GM18517 (cell line): Measurements from ENCODE around the gene CEP112.

Experiments
- ATAC-seq: cut with Tn5 transposase; IDR thresholded peaks from one replicate; pipeline ENCODE4 v1.9.1; 2021; ENCODE audit warnings: mild to moderate bottlenecking, moderate library complexity; ENCODE audit not compliant: unreplicated experiment

CEP112 gene

DNA sequence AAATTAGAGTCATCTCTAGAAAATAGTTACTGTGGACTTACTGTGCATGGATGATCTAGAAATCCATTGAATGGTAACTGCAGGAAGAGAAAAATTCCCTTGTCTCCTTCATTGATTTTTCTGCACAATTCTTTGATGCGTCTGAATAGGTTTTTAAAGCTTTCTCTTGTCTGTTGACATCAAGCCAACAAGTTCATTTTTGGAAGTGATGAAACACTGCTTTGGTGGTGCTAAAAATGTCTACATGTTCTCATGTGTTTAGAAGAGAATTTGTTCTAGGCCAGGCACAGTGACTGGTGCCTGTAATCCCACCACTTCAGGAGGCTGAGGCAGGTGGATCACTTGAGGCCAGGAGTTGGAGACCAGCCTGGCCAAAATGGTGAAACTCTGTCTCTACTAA is 573.4 kb downstream of the CEP112 start:
- no peak for ATAC-seq

DNA sequence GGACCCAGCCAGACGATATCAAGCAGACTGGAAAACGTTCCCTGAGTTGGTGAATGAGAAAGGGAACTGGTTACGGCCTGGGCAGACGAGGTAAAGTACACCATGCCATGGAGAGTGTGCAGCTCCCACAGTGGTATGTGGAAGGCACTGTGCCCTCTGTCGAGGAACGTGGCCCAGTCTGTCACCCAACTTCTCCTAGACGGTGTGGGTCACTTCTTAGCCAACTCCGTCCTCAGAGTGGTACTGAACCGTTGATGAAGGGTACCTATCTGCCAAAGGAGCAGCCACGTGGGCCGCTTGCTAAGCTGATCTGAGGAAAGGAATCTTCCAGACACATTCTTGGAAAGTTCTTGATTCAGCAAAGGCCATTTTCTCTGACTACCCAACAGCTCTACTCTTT is 574.4 kb downstream of the CEP112 start:
- ATAC-seq, result no peak

DNA sequence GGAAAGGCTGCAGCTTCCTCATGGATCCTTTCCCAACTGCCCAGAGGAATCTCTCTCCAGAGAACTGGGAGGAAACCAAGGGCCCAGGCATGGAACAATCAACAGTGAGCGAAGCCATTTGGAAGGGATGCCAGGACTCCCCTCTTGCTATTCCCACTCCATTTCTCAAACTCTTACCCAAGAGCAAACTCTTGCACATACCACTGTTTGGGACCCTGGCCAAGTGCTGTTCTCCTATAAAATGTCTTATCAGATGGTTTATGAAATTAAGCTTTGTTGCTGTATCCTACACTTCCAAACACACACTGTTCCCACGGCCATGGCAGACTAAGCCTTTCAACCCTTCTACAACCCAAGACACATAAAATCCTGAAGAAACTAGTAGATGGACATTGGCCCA is 582.2 kb downstream of the CEP112 start:
- no peak for ATAC-seq

DNA sequence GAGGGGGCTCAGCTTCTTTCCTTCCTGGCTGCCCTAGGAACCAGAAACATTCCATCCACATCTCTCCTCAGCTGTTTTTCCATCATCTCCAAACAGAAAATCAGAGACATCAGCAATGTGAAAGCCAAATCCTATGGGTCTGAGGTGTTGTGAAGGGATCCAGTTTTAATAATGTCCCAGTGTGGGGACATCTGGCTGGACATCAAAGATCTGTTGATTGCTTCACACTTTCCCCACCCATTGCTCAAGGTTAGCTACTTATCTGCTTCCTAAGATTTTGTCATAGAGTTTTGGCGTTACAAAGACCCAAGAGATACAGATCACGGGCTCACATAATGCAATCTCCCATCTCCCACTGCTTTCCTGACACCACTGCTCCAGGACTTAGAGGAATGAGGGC is 582.6 kb downstream of the CEP112 start:
- ATAC-seq, result no peak

DNA sequence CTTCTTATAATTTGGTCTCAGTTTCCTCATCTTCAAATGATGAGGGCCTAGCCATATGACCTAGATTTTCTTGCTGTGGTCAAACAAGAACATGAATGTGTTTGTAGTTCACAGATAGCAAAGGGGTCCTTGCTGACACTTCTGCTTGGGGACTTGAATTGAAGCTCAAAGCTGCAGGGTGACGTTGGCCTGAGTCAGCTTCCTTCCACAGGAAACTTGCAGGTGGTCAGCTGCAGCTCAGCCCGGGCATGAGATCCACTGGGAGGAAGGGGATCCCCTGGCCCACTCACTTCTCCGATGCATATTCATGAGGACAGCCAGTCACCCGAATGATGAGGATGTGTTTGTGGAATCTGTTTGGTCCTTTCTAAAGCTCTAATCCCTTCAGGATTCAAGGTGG is 587.9 kb downstream of the CEP112 start:
- no peak for ATAC-seq

DNA sequence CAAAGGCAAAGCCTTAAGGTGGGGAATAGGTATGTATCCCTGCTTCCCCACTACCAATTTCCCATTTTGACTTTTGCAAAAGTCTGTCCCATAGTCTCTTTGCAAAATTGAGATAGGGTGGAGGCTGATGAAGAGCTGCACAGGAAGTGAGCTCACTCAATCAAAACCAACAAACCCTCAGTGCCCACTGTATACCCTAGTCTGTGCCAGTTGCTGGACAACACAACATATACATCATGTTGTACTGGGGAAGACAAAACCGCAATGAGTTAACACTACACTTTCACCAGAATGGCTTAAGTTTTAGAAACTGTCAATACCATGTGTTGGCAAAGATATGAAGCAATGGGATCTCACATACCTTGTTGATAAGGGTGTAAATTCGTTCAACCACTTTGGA is 590.1 kb downstream of the CEP112 start:
- ATAC-seq, result no peak

DNA sequence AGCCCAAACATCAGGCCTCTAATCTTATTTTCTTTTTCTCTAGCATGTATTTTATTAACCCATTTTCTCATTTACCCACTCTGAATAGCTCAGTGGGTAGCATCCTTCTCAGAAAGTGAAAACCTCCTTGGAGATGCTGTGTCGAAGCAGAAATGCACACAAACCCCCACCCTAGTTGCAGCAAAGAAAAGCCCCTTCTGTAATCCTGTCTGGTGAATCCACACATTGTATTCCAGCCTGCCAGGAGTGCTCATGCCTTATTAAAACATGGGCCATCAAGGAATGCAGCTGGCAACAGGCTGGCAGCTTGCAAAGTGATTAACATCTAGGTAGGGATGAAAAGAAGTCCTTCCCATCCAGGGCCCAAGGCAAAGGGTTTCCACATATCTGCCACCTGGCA is 590.8 kb downstream of the CEP112 start:
- ATAC-seq, result no peak

DNA sequence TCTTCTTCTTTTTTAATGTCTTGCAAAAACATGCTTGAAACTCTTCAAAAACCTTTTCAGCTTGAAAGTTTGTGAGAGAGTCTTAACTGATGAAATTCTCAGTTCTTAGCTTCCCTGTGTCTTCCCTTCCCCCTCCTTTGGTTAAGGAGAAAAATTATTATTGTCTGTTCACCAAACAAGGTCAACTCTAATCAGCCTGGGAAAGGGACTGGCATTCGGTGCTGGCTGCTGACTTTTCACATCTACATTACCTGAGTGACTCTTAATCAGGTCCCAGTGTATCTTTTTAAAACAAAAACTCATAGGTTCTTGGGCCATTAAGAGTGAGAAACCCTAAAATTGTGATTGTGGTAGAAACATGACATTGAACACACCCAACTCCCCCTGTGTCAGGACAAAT is 591.4 kb downstream of the CEP112 start:
- ATAC-seq, result no peak

DNA sequence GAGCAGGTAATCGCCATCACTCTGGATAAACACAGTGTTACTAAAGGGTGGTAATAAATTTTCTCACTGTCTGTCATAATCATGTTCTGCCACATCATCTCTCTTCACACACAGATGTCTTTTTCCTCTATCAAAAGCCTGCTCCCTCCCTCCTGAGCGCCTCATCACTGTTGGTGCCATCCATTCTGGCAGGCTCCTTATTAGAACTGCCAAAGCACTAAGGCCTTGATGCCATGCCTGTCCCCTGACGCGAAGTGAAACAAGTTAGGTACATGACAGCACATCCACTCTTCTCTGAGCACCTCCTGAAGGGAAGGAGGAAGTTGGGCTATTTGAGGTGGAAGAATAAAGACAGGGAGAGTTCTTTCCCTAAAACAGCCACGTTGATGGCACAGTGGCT is 592.3 kb downstream of the CEP112 start:
- no peak for ATAC-seq

DNA sequence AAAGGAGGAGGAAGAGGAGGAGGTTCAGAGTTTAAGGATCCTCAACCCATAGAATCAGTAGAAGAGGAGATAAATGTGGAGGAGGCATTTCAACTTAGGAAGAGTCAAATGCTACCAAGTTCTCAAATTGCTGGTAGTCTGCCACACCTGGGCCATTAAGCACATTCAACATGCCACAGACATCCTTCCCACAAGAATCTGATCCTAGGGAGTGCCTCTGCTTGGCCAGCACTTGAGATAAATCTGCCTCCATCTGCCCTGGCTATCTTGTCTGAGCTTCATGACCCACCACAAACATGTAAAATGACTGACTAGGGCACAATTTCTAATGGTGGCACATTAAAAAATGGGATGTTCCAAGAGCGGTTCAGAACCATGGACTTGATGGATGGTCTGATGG is 593.2 kb downstream of the CEP112 start:
- ATAC-seq, result no peak

DNA sequence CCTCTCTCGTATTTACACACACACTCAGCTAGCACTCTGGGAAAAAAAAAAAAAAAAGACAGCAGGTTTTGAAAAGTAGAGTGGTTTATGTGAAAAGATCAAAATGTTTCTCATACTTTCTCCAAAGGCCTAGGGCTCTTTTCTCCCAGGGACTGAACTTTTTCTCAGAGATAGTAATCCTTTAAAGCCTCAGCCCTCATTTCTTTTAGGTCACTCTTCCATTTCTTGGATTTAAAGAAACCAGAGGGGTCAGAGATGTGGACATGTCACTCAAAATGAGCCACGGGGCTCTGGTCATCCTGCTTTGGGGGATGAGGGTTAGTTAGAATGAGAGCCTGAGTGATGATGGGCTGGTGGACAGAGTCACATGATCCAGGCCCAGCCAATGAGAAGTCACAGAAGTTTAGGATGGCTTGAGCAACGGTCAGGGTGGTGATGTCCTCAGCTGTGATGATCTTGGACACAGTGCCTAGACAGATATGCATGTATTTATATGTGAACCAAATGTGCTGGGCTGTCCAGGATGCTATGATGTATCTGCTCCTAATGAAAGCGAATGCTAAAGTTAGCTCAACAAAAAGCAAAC is 596.8 kb downstream of the CEP112 start:
- ATAC-seq, result no peak

DNA sequence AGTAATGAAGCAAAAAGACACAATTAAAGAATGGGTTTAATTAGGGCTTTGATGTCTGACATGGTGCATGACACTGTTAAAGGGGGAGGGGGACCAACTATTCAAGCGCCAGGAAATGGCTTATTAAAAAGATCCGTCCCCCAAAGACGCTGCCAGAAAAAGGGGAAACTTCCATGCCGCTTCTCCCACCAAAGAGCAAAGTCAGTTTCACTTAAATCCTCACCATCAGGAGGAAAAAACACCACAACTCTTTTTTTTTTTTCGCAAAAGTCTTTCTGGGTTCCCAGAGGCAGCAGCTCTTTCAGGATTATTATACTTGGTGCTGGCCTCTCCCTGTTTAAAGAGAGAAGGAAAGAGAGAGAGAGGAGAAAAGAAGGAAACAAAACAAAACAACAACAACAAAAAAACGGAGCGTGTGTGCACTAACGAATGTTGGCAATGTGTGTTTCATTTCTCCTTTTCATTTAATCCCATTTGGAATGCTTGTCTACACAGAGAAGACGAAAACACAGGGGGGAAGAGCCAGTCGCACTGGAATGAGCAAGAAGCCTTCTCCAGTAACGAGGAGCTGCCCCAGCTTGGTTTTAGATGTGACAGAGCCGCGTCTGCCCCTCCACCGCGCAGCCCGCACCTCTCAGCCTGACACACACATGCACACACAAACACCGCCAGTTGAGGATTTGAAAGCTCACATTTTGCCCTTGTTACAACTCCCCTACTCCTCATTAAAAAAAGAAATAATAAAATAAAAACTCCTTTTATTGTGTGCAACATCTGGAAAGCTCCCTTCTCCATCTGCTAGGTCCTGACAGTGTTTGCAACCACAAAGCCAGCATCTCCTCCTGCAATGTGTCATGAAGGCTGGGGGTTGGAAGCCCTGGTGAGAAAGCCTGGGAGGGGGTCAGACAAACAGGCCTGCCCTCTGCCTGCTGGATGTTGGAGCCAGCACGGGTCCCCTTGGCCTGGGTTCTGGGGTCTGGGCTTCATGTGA is 597.8 kb downstream of the CEP112 start:
- ATAC-seq, result no peak

DNA sequence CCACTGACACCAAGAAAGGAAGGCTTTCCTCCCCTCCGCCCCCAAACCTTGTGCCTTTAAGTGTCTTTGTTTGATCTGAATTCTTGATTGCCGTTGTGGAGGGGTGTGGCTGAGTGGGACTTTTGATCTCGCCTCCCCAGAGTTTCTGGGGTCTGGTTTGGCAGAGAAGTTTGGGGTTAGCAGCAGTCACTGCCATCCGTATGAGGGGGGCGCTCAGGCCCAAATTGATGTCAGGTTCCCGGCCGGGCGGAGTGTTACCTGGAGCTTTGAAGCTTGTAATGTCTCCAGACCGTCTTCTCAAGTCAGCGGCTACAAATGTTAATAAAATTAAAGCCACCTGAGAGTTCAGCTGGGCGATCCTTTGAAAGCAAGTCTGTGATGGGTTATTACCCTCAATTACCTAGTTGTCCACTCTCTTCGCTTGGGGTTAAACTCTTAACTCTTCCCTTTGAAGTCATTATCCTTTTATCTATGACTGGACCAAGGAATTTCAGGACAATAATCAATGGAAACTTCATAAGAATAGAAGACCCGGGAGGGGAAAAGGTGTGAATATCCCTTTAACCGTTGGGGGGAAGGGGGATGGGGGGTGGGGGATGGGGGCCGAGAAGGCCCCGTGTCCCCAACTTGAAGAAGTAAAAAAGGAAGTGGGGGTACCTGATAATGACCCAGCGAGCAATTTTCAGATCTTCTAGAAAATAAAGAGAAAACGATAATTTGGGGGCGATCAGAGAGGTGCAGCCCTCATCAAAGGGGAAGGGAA is 598.7 kb downstream of the CEP112 start:
- no peak for ATAC-seq

DNA sequence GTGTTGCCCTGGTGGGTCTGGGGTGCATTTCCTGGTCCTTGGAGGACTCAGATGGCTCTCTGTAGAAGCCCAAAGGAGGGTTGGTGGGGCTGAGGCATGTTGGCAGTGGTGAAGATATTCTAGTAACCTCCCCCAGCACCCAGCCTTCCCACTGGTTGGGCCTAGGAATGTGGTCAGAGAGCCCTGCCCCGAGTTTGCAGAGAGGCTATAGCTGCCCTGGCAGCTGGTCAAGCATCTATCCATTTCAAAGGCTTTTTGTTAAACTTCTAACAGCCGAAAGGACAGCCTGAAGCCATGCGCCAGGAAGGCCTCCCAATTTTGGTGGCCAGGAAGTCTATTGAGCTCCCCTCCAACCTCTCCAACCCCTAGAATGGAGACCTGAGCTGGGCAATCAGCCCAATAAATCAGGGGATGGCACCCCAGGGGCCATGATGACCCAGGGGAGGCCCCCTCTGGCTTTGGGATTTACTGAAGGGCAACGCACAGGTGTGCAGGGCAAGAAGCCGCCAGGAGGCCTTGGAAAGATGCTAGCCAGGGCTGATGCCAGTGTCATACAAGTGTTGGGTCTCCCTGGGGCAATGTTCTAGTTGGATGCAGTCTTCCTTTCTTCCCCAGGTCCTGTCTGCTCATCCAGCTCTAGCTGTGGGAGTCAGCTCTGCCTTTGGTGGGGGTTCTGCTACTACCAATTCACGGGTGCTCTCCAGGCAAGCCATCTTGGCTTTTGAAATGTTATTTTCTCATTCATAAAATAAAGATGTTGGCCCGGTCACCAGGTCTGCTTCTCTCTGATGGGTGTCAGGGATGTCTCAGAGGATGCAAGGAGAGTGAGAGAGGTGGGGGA is 599.6 kb downstream of the CEP112 start:
- ATAC-seq, result no peak

DNA sequence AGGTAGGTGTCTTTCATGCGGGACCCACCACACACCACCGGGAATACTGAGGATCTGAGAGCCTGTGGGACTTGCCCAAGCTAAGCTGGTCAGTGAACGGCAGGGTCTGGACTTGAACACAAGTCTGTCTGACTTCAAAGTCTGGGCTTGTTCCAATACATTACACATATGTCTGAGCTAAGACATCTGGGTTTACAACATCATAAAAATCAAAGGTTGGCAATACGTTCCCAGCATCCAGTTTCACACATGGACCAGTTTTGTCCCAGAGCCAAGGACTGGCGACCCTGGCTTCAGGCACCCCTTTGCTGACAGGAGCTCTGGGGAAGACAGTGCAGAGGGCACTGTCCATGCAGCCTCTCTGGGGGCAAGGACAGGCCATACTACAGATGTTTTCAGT is 602.6 kb downstream of the CEP112 start:
- no peak for ATAC-seq

DNA sequence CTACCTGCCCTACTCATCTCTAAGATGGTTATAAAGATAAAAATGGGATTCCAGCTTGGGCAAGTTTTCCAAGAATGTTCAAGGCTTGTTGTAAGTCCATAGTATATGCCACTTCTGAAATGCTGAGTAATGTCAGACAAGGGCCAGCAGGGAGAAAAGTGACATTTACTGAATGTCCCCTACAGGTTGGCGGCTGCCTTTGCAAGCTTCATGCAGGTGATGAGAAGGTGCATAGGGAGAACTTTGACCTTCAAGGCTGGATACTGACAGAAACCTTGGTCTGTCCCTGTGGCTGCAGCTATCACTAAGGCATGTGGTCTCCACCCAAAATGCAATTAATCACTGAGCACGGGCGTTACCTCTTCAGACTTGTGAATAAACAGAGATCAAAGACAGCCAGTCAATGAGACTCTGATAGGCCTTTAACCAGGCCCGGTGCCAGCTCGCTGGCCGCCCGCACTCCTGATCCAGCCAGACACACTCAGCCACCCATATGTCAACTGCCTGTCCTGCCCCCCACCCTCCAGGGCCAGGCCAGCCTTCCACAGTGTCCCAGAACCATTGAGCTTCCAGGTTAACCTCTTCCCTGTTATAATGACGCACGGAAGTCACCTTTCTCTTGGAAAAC is 603.6 kb downstream of the CEP112 start:
- no peak for ATAC-seq

DNA sequence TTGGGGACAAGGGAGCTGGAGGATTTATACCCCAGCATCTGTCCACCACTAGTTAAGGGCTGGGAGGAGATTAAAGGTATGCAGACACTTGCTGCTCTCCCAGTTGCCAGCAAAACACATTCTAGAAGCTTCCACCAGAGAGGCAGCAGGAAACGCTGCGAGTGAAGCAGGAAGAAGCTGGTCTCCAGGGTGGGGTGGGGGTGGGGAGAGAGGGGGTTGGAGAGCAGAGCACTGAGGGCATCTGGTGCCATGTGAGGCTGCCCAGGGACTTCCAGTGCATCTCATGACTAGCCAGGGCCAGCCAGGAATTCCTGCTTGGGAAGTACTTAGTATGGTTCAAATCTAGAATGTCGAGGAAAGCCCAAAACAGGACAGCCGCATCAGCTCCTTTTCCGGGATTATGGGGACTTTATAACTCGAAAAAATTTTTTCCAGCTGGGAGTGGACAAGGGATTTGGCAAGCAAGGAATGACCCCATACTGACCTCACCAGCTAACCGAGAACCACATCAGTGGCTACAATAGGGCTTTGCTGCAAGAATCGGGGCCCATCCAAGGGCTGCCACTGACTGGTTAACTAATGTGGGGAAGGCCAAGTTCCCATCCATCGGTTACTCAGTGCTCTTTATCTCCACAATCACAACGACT is 604.3 kb downstream of the CEP112 start:
- no peak for ATAC-seq

DNA sequence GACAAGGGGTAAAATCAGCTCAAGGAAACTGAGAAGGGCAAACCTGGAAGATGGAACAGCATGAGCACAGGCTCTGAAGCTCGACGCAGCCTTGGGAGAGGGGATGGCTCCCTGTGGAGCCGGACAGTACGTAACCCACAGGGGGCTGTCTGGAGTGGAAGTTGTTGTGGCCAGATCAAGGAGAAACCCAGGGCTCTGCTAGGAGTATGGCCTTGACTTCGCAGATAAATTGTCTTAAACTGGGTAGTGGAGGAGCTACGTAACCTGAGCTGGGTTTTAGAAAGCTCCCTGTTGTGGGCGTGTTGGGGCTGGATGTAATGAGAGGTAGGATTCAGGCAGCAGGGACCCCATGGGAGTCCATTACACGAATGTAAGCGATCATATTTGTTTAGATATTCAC is 605.0 kb downstream of the CEP112 start:
- ATAC-seq, result no peak
